ENCODE data around the gene TANGO2.

Gene TANGO2

GRCh38 chr22:20020533-20021195 is at the start of gene TANGO2:
TSS of gene TANGO2 (plus strand) at chr22:20021110. CDS start at chr22:20036799, 15,689 bp downstream.
- in situ Hi-C loops (cut with MboI; ENCODE audit: low sequenced_read_pairs), result no loop called here

- in situ Hi-C loops (cut with MboI; ENCODE audit: low sequenced_read_pairs), result no loop called here
Measured at GRCh38 chr22:19971276-19972124, 49.4 kb upstream of the TANGO2 start.

- in situ Hi-C loops (cut with MboI; ENCODE audit: low sequenced_read_pairs), result no loop called here
Measured at GRCh38 chr22:19972251-19972650, 48.7 kb upstream of the TANGO2 start.

- in situ Hi-C loops (cut with MboI; ENCODE audit: low sequenced_read_pairs), result no loop called here
Measured at GRCh38 chr22:19972652-19973550, 48.0 kb upstream of the TANGO2 start.

GRCh38 chr22:19973551-19974267 is 47.2 kb upstream of the TANGO2 start:
- in situ Hi-C loops (cut with MboI; ENCODE audit: low sequenced_read_pairs), result no loop called here

GRCh38 chr22:19974268-19974861 is 46.5 kb upstream of the TANGO2 start:
- in situ Hi-C loops (cut with MboI; ENCODE audit: low sequenced_read_pairs), result no loop called here

GRCh38 chr22:19974935-19975706 is 45.8 kb upstream of the TANGO2 start:
- in situ Hi-C loops (cut with MboI; ENCODE audit: low sequenced_read_pairs), result no loop called here

- in situ Hi-C loops (cut with MboI; ENCODE audit: low sequenced_read_pairs), result no loop called here
Measured at GRCh38 chr22:19975707-19976035, 45.2 kb upstream of the TANGO2 start.

GRCh38 chr22:19976671-19977070 is 44.2 kb upstream of the TANGO2 start:
- in situ Hi-C loops (cut with MboI; ENCODE audit: low sequenced_read_pairs), result no loop called here

- in situ Hi-C loops (cut with MboI; ENCODE audit: low sequenced_read_pairs), result no loop called here
Measured at GRCh38 chr22:19977296-19978243, 43.3 kb upstream of the TANGO2 start.

- in situ Hi-C loops (cut with MboI; ENCODE audit: low sequenced_read_pairs), result no loop called here
Measured at GRCh38 chr22:19978748-19979147, 42.2 kb upstream of the TANGO2 start.

GRCh38 chr22:19979712-19980493 is 41.0 kb upstream of the TANGO2 start:
- in situ Hi-C loops (cut with MboI; ENCODE audit: low sequenced_read_pairs), result no loop called here

GRCh38 chr22:19980766-19981165 is 40.1 kb upstream of the TANGO2 start:
- in situ Hi-C loops (cut with MboI; ENCODE audit: low sequenced_read_pairs), result no loop called here

GRCh38 chr22:19981171-19981960 is 39.5 kb upstream of the TANGO2 start:
- in situ Hi-C loops (cut with MboI; ENCODE audit: low sequenced_read_pairs), result no loop called here

GRCh38 chr22:19981961-19982920 is 38.7 kb upstream of the TANGO2 start:
- in situ Hi-C loops (cut with MboI; ENCODE audit: low sequenced_read_pairs), result no loop called here
